ENCODE results near the gene TRPM4. TPM values are rescaled to one million over a fixed set of nuclear protein-coding genes. Genes with fewer than 3 reads are reported as not detected.

TRPM4 gene
- total RNA-seq, 1 donor from 2014 or later: 33.1 TPM

- H3K36me3 Mint-ChIP-seq: peaks cover 7% of the 10 kb centered on the region
- peaks cover 7% of the 10 kb centered on the region for H3K4me1 Mint-ChIP-seq (ENCODE audit: unreplicated experiment)
- no peak for DNase-seq (ENCODE audit: extremely low spot score, unreplicated experiment)
- no peak for TF ChIP-seq CTCF (conservative IDR thresholded peaks at IDR 0.05)
- H3K27ac Mint-ChIP-seq: no peak overlapping the region
- no peaks in the 10 kb centered on the region for H3K9me3 Mint-ChIP-seq
- no peaks in the 10 kb centered on the region for H3K27me3 Mint-ChIP-seq
- peak overlapping the region; percentile 64 for H3K4me3 Mint-ChIP-seq
These were observed 52.7 kb downstream of the TRPM4 start for GRCh38 chr19:49210108-49210900.

GRCh38 chr19:49210901-49211451 lies 53.4 kb downstream of the TRPM4 start:
- no peak overlapping the region for H3K27ac Mint-ChIP-seq
- no peak overlapping the region for H3K4me3 Mint-ChIP-seq
- peaks cover 7% of the 10 kb centered on the region for H3K4me1 Mint-ChIP-seq (ENCODE audit: unreplicated experiment)
- no peak for DNase-seq (ENCODE audit: extremely low spot score, unreplicated experiment)
- H3K9me3 Mint-ChIP-seq: no peaks in the 10 kb centered on the region
- H3K36me3 Mint-ChIP-seq: peaks cover 7% of the 10 kb centered on the region
- no peak for TF ChIP-seq CTCF (conservative IDR thresholded peaks at IDR 0.05)
- H3K27me3 Mint-ChIP-seq: no peaks in the 10 kb centered on the region

- no peaks in the 10 kb centered on the region for H3K27me3 Mint-ChIP-seq
- peak overlapping the region; percentile 29 for H3K27ac Mint-ChIP-seq
- no peak for DNase-seq (ENCODE audit: extremely low spot score, unreplicated experiment)
- TF ChIP-seq CTCF (conservative IDR thresholded peaks at IDR 0.05): no peak
- H3K9me3 Mint-ChIP-seq: no peaks in the 10 kb centered on the region
- peaks cover 7% of the 10 kb centered on the region for H3K4me1 Mint-ChIP-seq (ENCODE audit: unreplicated experiment)
- no peak overlapping the region for H3K4me3 Mint-ChIP-seq
- H3K36me3 Mint-ChIP-seq: peaks cover 7% of the 10 kb centered on the region
These were observed 54.6 kb downstream of the TRPM4 start for GRCh38 chr19:49212016-49212701.

- DNase-seq (ENCODE audit: extremely low spot score, unreplicated experiment): no peak
- Mint-ChIP-seq H3K9me3 (no peaks in the 10 kb centered on the region), H3K27me3 (peaks cover 1% of the 10 kb centered on the region)
These were observed 56.2 kb downstream of the TRPM4 start for GRCh38 chr19:49213791-49214190.

GRCh38 chr19:49214701-49215100 lies 57.1 kb downstream of the TRPM4 start:
- Mint-ChIP-seq H3K36me3 (peaks cover 7% of the 10 kb centered on the region), H3K4me1 (ENCODE audit: unreplicated experiment) (no peaks in the 10 kb centered on the region), H3K27me3 (peaks cover 7% of the 10 kb centered on the region), H3K27ac (no peak overlapping the region), H3K4me3 (no peak overlapping the region), H3K9me3 (no peaks in the 10 kb centered on the region)
- no peak for TF ChIP-seq CTCF (conservative IDR thresholded peaks at IDR 0.05)
- no peak for DNase-seq (ENCODE audit: extremely low spot score, unreplicated experiment)

More at GRCh38 chr19:49213791-49214190, 56.2 kb downstream of the TRPM4 start:
- Mint-ChIP-seq H3K4me3 (no peak overlapping the region), H3K27ac (no peak overlapping the region), H3K4me1 (ENCODE audit: unreplicated experiment) (no peaks in the 10 kb centered on the region), H3K36me3 (peaks cover 7% of the 10 kb centered on the region)
- peak; percentile 36 for TF ChIP-seq CTCF (conservative IDR thresholded peaks at IDR 0.05)

All from type B pancreatic cell (in vitro differentiated cells).